Islet of Langerhans (tissue), 1 donor: Measurements from ENCODE around the gene MAP1B.

Experiments
- FAIRE-seq: peaks from one replicate; lab custom pipeline; 2011; peaks lifted over from hg19 to GRCh38; lab: Jason Lieb, UNC

MAP1B gene

DNA sequence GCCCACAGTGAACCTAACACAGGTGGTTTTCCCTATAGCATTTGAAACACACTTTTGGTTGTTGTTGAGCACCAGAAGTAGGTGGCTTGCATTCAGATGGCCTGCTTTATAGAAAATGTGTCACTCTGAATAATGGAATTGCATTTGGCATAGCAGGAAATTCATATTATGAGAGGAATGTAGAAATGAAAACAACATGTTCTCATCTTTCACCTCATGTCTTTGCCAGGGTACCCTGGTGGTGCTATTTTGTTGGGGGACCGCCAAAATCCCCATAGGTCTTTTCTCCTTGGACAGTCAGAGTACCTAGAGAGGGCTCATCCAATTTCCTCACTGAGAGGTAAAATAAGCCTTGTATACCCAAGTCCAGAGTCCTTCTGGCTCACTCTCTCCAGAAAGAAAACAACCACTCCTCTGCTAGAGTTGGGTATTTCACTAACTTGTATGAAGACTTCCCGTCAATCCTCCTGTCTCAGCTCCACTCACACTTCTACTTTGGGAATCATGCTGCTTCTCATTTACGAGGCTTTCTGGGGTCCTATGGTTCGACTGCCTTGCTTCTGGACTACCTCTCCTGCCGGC lies 145.4 kb downstream of the MAP1B start:
- no peak for FAIRE-seq

GRCh38 chr5:72255237-72255636 lies 148.0 kb downstream of the MAP1B start:
- FAIRE-seq, result no peak

DNA sequence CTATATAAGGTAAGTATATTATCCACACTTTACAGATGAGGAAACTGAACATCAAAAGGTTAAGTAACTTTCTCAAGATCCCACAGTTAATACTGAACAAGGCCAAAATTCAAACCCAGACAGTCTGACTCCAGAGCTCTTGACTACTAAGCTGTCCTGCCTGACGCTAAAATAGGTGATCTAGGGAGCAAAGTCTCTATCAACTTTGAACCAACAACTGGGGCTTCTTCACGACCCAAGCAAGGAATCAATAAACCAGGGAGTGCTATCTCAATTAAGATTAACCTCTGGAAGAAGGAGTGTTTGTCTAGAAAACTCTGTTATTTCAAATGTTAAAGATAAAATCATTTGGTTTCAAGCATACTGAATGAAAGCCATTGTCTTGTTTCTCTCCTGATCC lies 148.4 kb downstream of the MAP1B start:
- no peak for FAIRE-seq

- no peak for FAIRE-seq
Observed at GRCh38 chr5:72256536-72256935, 149.3 kb downstream of the MAP1B start.
